Activated T-helper 9 cell treated with anti-CD3 and anti-CD28 coated beads, Interleukin-2, amount 50 U/mL, for 16 hours (primary cell): ENCODE data around the gene TMEM98.
"Not testable (repeated sequence)": the region's sequence is repeated elsewhere in the genome, so short reads cannot be mapped to it uniquely, and the experiment has no call there.

ENCODE experiments used
- DNase-seq: peaks from one replicate; pipeline ENCODE4 v3.0.0-alpha.2; 2020; ENCODE audit warnings: low read depth

Gene TMEM98

DNA sequence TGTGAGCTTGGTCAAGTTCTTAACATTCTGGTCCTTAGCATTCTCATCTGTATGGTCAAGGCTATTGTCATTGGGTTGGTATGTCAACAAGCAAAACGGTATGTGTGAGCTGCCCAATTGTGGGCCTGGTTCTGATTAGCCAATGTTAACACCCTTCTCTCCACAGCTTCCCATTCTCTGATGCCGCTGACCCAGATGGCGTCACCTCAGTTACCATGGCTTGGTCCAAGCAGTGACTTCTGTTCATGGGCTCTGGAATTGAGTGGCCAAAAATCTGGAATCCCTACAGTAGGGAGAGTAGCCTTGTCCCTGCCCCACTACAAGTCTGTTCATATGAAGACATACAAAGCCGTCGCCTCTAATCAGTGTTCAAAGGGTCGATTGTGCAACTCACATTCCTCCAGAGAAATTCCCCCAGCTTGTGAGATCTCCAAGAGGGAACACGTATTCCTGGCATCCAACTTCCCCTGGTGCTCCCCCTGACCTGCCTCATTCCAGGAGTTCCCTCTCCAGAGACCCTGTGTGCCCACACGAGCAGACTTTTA is 15.8 kb downstream of the TMEM98 start:
- DNase-seq = no peak

DNA sequence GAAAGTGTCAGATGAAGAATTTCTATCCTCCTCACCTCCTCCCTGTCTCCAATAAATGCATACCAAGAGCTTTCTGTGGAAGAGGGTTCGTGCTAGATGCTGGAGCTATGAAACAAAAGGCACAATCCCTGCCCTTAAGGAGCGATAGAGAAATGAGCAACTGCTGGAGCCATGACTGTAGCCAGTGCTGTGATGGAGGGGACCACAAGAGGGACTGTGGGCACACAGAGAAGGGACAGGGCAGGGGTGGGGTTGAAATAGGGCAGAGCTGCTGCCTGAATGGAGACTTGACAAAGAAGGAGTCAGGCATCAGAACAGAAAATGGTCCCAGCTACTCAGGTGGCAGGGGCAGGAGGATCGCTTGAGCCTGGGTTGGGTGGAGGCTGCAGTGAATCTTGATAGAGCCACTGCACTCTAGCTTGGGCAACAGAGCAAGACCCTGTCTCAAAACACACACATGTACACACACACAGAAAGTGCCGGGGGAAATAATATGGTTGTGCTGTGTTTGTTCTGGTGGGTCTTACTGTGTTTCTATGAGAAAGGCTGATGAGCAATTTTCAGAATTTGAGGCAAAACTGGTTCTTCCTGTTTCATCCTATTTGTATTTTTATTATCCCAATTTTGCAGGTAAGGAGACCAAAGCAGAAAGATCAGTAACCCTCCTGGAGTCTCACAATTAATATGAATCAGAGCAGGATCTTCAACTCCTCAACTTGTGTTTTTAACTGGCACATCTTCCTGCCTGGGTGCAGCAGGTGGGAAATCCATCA is 16.5 kb downstream of the TMEM98 start:
- no peak for DNase-seq

DNA sequence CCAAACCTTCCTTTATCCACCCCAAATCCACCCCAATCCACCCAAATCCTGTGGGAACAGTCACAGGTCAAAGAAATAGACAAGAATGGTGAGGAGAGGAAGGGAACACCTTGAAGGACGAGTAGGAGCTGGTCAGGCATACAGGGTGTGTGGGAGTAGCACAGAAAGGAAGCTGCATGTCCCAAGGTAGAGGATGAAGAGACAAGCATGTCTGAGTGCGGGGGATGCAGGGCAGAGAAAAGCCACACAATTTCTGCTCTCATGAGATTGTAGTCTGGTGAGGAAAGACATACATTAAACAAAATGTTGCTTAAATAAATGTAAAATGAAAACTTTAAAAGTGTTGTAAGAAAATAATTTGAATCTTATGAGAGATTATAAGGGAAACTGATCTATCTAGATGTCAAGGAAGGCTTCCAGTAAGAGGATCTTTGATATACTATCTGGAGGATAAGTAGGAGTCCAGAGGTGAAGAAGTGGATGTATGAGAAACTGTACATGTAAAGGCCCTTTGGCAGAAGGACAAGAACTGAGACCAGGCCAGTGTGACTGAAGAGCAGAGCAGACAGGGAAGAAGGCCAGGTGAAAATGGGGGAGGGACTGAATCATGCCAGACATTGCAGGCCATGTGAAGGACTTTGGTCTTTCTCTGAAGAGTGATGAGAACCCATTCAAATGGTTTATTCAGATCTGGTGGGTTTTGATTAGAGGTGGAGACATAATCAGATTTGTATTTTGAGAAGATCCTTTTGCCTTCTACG is 18.6 kb downstream of the TMEM98 start:
- no peak for DNase-seq

DNA sequence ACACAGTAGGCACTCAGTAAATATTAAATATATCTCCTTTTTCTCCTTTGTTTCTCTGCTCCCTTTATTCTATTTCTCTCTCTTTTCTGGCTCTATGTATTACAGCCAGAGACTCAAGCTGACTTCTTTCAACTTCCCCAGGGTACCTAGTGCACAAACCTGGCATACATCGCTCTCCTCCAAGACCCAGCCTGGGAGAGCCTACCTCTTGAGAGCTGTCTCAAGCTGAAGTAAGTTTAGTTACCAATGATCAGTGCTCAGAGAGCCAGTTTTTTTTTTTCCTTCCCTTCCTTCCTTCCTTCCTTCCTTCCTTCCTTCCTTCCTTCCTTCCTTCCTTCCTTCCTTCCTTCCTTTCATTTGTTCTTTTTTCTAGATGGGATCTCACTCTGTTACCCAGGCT is 19.8 kb downstream of the TMEM98 start:
- no peak for DNase-seq

DNA sequence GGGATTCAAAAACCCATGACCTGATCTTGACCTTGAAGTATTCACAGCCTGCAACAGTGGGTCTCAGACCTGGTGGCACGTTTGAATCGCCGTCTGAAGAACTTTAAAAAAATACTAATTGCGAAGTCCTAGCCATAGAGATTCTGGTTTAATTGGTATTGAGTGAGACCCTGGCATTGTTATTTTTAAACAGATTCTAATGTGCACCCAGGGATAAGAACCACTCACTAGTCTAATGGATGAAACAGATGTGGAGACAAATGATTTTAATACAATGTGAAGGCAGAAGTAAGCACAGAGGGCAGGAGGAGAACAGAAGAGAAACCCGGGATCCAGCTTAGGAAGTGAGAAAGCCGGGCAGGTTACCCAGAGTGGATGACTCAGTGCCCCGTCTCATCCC is 21.2 kb downstream of the TMEM98 start:
- no peak for DNase-seq

DNA sequence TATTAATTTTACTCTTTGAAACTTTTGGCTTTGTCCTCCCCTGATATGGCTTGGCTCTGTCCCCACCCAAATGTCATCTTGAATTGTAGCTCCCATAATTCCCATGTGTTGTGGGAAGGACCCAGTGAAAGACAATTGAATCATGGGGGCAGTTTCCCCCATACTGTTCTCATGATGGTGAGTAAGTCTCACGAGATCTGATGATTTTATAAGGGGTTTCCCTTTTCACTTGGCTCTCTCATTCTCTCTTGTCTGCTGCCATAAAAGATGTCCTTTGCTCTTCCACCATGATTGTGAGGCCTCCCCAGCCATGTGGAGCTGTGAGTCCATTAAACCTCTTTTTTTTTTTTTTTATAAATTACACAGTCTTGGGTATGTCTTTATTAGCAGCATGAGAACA is 24.5 kb downstream of the TMEM98 start:
- DNase-seq = not testable (repeated sequence)

DNA sequence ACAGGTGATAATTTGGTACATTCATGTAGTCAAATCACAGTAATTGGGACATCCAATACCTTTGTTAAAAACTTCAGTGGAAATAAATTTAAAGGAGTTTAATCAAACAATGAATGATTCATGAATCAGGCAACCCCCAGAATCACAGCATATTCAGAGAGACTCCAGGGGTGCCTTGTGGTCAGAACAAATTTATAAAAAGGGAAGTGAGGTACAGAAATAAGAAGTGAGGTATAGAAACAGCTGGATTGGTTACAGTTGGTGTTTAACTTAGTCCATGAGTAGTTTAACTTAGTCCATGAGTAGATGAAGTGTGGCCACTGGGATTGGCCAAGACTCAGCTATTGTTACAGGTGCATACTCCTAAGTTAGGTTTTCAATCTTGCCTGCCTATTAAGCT is 25.1 kb downstream of the TMEM98 start:
- no peak for DNase-seq

DNA sequence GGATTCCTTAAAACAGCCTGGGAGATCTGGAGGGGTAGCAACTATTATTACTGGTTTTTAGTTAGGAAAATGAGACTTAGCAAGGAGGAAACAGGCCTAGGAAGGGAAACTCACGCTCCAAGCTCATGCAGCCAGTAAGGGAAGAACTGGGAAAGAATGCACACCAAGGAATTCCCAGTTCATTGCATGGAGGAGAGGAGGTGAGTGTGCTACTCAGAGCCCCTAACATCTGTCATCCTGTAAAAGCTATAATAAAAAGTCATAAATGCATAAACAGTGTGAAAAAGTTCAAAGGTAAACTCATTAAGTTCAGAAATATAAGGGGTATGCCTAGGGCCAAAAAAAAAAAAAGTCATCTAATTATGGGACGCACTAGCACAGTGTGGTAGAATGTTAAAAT is 25.9 kb downstream of the TMEM98 start:
- DNase-seq = no peak

DNA sequence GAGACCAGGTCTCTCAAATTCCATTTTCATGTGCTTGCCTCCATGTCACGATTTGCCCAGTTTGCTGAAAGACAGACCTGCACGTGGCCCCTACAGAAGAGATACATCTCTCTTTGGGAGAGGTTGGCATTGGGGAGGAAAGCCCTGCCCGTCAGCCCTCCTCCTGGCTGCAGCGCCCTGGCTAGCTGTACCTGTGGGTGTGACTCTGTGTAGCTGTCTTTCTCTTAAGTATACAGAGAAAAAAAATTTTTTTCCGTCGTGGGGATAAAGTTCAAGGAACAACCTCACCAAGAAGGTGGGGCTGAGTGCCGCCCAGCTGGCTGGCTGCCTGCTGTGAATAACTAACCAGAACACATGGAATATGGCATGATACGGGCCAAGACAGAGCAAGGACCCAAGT is 26.5 kb downstream of the TMEM98 start:
- DNase-seq = no peak

DNA sequence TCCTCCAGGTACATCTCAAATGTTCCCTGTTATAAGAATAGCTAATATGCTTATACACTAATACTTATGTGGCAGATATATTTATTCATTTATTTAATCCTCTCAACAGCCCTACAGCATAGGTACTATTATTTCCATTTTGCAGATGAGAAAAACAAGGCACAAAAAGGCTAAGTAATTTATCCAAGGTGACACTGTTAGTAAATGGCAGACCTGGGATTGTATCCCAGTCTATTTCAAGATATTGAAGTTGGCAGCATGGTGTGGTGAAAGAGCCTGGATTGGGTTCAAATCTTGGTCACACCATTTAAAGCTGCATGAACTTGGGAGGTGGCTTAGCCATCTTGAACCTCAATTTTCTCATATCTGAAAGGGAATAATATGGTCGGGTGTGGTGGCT is 27.2 kb downstream of the TMEM98 start:
- DNase-seq = no peak

DNA sequence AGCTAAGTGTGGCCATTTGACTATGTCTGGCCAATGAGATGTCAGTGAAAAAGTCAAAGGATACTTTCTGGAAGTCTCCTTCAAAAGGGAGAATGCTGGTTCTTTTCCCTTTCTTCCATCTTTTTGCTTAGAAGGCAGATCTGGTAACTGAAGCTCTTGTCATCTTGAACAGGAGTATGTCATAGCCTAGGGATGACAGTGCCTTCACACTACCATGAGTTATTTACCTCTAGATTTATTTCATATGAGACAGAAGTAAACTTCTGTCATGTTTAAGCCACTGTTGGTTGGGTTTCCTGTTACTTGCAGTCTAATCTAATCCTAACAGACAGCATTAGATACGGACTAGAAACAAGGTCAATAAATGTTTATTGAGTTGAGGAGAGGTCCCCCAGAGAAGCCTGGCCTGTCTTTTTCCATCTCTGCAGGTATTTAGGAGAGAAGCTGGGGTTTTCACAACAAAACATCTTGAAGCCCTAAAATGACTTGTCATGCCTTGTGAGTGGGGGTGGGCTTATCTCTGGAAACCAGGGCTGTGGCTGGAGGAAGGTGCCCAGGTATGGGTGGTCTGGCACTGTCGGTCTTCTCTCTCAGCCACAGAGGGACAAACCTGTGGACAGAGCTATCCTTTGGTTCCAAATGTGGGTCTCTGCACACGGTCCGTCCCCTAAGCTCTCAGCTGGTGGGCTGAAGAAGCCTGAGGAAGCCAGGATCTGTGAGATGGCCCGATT is 28.5 kb downstream of the TMEM98 start:
- no peak for DNase-seq

DNA sequence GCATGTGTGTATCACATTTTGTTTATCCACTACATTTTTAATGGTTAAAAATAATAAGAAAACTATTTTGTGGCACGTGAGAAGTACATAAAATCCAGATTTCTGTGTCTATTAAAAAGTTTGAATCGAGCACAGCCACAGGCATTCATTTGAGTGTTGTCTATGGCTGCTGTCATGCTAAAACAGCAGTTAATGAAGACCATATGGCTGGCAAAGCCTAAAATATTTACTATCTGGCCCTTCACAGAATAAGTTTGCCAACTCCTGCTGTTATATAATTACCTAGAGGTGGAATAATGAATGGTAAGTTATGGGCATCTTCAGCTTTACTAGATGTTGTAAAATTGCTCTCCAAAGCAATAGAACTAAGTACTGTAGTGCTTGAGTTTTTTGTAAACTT is 30.5 kb downstream of the TMEM98 start:
- no peak for DNase-seq

DNA sequence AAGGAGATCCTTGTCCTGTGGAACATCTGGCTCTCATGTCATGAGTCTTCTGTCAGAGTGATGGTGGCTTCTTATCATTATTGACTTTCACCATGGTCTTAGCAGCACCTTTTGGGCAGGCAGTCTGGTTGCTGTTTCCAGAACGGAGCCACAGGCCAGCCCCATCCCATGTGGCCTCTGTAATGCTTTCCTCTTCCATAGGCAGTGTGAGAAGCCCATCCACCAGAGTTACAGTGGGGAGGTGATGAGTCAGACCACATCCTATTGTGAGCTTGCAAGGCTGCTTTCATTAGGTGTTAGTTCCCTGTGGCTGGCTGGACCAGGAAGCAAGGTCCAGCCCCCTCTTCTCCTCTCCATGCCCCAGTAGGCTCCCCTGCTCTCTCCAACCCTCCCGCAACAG is 32.9 kb downstream of the TMEM98 start:
- DNase-seq = no peak

DNA sequence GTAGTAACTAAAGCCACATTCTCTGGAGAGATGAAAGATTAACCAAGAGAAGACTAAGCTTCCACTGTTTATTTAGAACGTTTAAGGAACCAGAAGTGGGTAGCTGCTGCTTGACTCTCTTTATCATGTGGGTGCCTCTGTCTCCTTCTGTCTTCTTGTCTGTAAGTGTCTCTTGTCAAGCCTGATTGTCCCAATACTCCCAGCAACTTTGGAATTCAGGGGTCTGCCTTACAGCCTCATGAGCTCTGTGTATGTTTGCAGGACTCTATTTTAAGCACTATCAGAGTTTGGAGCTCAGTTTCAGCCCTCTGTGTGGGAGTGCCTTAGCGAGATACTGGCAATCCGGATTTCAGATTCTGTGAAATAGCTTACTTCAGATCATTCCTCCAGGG is 34.4 kb downstream of the TMEM98 start:
- no peak for DNase-seq

DNA sequence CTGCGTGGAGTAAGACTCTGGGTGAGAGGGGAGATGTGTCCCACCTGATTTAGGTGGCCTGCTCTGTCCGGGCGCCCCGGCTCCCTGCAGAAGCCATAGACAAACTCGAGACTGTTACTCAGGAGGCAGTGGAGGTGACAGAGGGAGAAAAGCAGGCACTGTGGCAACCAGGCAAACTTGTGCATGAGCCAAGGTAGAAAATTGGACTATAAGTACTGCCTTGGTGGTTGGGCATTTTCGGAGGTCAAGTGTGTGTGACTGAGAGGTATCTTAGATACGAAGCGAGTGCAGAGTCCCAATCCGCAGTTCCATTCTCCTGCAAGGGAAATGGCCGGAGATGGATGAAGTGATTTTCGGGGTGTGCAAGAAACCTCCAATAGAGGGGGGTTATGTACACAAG is 36.6 kb downstream of the TMEM98 start:
- no peak for DNase-seq

DNA sequence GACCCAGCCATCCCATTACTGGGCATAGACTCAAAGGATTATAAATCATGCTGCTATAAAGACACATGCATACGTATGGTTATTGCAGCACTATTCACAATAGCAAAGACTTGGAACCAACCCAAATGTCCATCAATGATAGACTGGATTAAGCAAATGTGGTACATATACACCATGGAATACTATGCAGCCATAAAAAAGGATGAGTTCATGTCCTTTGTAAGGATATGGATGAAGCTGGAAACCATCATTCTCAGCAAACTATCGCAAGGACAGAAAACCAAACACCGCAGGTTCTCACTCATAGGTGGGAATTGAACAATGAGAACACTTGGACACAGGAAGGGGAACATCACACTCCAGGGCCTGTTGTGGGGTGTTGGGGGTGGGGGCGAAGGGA is 41.3 kb downstream of the TMEM98 start:
- not testable (repeated sequence) for DNase-seq

DNA sequence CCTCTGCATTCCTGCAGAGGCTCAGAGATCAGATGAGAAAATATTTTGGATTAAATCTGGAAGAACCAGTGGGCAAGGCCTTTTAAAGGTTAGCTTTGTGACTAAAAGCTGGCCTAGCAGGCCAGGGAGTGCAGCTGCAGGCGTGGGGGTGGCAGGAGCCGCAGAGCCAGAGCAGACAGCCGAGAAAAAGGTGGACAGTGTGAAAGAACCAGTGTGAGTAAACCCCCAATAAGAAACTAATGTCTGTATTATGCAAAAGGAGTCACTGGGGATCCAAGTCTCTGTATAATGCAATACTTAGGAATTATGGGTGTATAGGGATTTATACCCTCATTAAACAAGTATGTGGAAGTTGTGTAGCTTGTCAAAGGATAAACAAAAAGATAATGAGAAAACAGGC is 42.3 kb downstream of the TMEM98 start:
- no peak for DNase-seq

DNA sequence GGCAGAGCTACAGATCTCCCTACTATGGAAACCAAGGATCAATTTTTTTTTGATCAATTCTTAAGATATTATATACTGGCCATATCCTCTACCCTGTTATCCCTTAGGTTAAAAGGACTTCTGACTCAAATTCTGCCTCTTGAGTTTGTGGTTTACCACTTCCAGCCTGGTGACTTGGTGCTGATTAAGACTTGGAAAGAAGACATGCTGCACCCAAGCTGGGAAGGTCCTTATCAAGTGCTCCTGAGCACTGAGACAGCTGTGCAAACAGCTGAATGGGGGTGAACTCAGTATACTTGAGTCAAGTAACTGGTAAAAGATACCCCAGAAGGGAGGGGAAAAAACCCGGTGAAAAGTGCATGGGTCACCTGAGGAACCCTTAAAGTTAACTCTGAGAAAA is 43.2 kb downstream of the TMEM98 start:
- DNase-seq = no peak

DNA sequence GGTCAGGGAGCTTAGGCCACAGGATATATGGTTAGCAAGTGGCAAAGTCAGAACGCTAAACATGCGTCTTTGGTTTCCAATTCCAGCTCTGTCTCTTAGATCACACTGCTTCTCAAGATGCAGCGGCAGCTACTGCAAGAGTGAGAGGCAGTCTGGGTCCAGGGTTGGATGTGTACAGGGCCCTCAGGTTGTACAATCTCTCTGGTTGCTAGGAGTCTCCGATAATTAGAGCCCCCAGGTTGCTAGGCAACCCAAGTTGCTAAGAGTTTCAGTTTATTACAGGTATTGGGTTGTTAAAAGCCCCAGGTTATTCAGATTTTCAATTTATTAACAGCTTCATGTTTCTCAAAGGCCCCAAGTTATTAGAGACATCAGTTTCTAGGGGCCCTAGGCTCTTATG is 48.2 kb downstream of the TMEM98 start:
- no peak for DNase-seq

DNA sequence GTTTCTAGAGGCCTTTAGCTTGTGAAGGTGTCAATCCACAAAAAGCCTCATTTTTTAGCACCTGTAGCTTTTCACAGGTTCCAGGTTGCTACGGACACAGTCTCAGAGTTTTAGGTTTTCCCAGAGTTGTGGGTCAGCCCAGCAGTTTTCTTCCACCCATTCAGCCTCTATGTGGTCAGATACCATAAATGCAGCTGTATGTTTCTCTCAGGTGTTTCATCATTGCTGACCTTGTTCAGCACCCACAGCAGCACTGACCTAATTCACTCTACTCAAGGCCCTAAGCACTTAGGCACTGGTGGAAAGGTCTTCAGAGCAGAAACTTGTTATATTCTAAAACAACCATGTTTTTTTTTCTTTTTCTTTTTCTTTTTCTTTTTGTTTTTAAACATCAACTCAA is 48.7 kb downstream of the TMEM98 start:
- DNase-seq = no peak

DNA sequence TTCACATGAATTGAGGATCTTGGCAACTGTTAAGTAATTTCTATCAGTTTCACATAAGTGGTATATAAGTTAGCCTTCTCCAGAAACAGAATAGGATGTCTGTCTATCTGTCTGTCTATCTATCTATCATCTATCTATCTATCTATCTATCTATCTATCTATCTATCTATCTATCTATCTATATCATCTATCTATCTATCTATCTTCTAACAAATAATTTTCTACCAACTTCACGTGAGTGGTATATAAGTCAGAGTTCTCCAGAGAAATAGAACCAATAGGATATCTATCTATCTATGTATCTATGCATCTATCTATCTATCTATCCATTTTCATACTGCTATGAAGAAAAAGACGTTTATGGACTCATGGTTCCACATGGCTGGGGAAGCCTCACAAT is 52.3 kb downstream of the TMEM98 start:
- no peak for DNase-seq

DNA sequence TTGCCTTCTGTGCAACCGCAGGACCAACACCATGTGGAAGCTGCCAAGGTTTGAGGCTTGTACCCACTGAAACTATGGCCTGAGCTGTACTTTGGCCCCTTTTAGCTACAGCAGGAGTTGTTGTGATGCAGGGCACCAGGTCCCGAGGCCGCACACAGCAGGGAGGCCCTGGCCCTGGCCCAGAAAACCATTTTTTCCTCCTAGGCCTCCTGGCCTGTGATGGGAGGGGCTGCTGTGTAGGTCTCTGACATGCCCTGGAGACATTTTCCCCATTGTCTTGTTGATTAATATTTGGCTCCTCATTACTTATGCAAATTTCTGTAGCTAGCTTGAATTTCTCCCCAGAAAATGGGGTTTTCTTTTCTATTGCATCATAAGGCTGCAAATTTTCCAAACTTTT is 53.7 kb downstream of the TMEM98 start:
- DNase-seq = not testable (repeated sequence)
